ENCODE measurements around the gene FSHB. TPM values are rescaled to one million over a fixed set of nuclear protein-coding genes. Genes with fewer than 3 reads are reported as not detected.

The FSHB gene
- total and polyA plus RNA-seq, 2 of the 4 experiments (the other 2 are of a cell fraction): not detected

- no peak for TF ChIP-seq RCOR1 (IDR thresholded peaks at IDR 0.05; ENCODE audit: insufficient replicate concordance, low read length)
These were observed 23.8 kb downstream of the FSHB start (continued) for GRCh38 chr11:30254307-30255298.

DNA sequence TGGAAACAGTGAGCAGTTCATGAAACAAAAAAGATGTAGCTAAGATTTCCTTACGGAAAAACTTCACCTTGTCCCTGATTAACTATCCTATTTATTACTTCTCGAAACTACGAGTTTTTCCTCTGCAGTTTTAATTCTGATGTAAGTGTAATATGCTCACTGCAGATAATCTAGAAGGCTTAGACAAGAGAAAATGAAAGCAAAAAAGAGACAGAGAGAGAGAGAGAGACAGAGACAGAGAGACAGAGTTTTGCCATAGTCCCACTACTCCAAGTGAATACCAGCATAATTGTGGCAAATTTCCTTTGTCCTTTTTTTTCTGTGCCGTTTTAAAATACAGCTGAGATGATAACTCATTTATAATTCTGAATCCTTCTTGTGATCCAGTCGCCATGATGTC lies 24.8 kb downstream of the FSHB start:
- H4K8ac ChIP-seq (ENCODE audit: low read depth in 2 of 2, low read length in 2 of 2): no peak overlapping the region
- dilution Hi-C loops (cut with HindIII; ENCODE audit: low sequenced_read_pairs, unreplicated experiment): no loop called here

More for the DNA sequence above, 24.8 kb downstream of the FSHB start:
- no CpG with 5 or more reads among the region's 5 CpGs for WGBS, 2 experiments (ENCODE audit: extremely low coverage in 2 of 2, insufficient read length in 1 of 2)
- intact Hi-C loops (cut with micrococcal nuclease) (no loop called here), in situ Hi-C loops (cut with MboI; ENCODE audit: low sequenced_read_pairs) (no loop called here)
- H3K18ac ChIP-seq (ENCODE audit: low read depth, low read length): no peak overlapping the region
- no peak overlapping the region for H2AK5ac ChIP-seq (ENCODE audit: low read depth, low read length)
- no peak overlapping the region for H3K4me2 ChIP-seq (ENCODE audit: low read depth, low read length)
- no peak overlapping the region for H2BK120ac ChIP-seq (ENCODE audit: low read depth, low read length)
- no peak overlapping the region for H3K23ac ChIP-seq (ENCODE audit: low read depth, low read length)
- DNase-seq (no peak), ATAC-seq (ENCODE audit: low read depth) (no peak)
- no peak overlapping the region for H3K9ac ChIP-seq (ENCODE audit: low read depth, low read length)
- H4K5ac ChIP-seq (ENCODE audit: low read depth, low read length): no peak overlapping the region
- H3K79me1 ChIP-seq (ENCODE audit: low read depth in 1 of 2, low read length in 2 of 2): no peaks in the 10 kb centered on the region
- H3K9me3 ChIP-seq (ENCODE audit: control insufficient read depth, insufficient read depth, low read length): no peaks in the 10 kb centered on the region
- no peak overlapping the region for H4K91ac ChIP-seq (ENCODE audit: insufficient read depth, low read depth, low read length)
- POLR2A ChIA-PET (ENCODE audit: unreplicated experiment): no interaction called here
- H3K27me3 ChIP-seq (ENCODE audit: control insufficient read depth, insufficient read depth, low read length): no peaks in the 10 kb centered on the region
- no peak overlapping the region for H3K4ac ChIP-seq (ENCODE audit: low read depth, low read length)
- H3K9me1 ChIP-seq (ENCODE audit: insufficient read depth, low read length): no peaks in the 10 kb centered on the region
- no peaks in the 10 kb centered on the region for H3K4me1 ChIP-seq (ENCODE audit: control insufficient read depth, insufficient read depth, low read length)
- H3K4me3 ChIP-seq (ENCODE audit: insufficient read depth, low read depth, low read length): no peak overlapping the region
- H2BK20ac ChIP-seq (ENCODE audit: low read depth, low read length): no peak overlapping the region
- H2AK9ac ChIP-seq (replicated peaks; ENCODE audit: low read depth, low read length, poor library complexity): no peak overlapping the region
- H2BK5ac ChIP-seq (ENCODE audit: low read depth, low read length, poor library complexity, severe bottlenecking): no peak overlapping the region
- TF ChIP-seq BHLHE40 (IDR thresholded peaks at IDR 0.05; ENCODE audit: low read depth, low read length) (no peak), SMC3 (IDR thresholded peaks at IDR 0.05; ENCODE audit: low read depth, low read length) (no peak), FOS (IDR thresholded peaks at IDR 0.05; ENCODE audit: low read depth, low read length) (no peak), RAD21 (IDR thresholded peaks at IDR 0.05; ENCODE audit: low read length) (no peak), CEBPB (IDR thresholded peaks at IDR 0.05; ENCODE audit: low read depth, low read length) (no peak), MAZ (IDR thresholded peaks at IDR 0.05; ENCODE audit: borderline replicate concordance, low read depth, low read length) (no peak), POLR2A (IDR thresholded peaks at IDR 0.05; ENCODE audit: low read depth, low read length) (no peak), RCOR1 (IDR thresholded peaks at IDR 0.05; ENCODE audit: insufficient replicate concordance, low read length) (no peak), ELK1 (IDR thresholded peaks at IDR 0.05; ENCODE audit: borderline replicate concordance, low read depth, low read length) (no peak), RFX5 (IDR thresholded peaks at IDR 0.05; ENCODE audit: low read depth, low read length) (no peak), MXI1 (IDR thresholded peaks at IDR 0.05; ENCODE audit: borderline replicate concordance, low read depth, low read length) (no peak), NFE2L2 (IDR thresholded peaks at IDR 0.05; ENCODE audit: low read depth, low read length) (no peak), MAFK (IDR thresholded peaks at IDR 0.05; ENCODE audit: low read depth, low read length) (no peak)
- TF ChIP-seq, protein P1, sequence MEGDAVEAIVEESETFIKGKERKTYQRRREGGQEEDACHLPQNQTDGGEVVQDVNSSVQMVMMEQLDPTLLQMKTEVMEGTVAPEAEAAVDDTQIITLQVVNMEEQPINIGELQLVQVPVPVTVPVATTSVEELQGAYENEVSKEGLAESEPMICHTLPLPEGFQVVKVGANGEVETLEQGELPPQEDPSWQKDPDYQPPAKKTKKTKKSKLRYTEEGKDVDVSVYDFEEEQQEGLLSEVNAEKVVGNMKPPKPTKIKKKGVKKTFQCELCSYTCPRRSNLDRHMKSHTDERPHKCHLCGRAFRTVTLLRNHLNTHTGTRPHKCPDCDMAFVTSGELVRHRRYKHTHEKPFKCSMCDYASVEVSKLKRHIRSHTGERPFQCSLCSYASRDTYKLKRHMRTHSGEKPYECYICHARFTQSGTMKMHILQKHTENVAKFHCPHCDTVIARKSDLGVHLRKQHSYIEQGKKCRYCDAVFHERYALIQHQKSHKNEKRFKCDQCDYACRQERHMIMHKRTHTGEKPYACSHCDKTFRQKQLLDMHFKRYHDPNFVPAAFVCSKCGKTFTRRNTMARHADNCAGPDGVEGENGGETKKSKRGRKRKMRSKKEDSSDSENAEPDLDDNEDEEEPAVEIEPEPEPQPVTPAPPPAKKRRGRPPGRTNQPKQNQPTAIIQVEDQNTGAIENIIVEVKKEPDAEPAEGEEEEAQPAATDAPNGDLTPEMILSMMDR (conservative IDR thresholded peaks at IDR 0.05; ENCODE audit: low read depth, low read length): no peak
- CTCF ChIA-PET: interaction anchor here (1.1 kb wide), 1 partner anchor 67 kb away, joined by 4 read pairs; the partner anchor contains the start of gene ARL14EP
- no TSS peak for BruUV-seq (replicated peaks)
- H3K56ac ChIP-seq (ENCODE audit: extremely low read depth, insufficient read depth, low read length): no peak overlapping the region
- no peak overlapping the region for H3K27ac ChIP-seq (ENCODE audit: insufficient read depth, low read length)
- no peak overlapping the region for H2BK15ac ChIP-seq (ENCODE audit: low read depth, low read length)
- no peak overlapping the region for H3K14ac ChIP-seq (replicated peaks; ENCODE audit: low read depth, low read length)
- H3K36me3 ChIP-seq (ENCODE audit: control insufficient read depth, insufficient read depth, low read length): no peaks in the 10 kb centered on the region
- no peak overlapping the region for H2AFZ ChIP-seq (replicated peaks; ENCODE audit: low read length, poor library complexity)
- no peaks in the 10 kb centered on the region for H4K20me1 ChIP-seq (ENCODE audit: insufficient read depth, low read length)
